HL-60/S4 (cell line): ENCODE results near the gene ARX.

ENCODE experiments used
- in situ Hi-C: fragments of 300-500 bp; cut with MboI; formaldehyde crosslinking; loops from 2 replicates; pipeline ENCODE4 v1.14.3; 2022; ENCODE audit warnings: low sequenced_read_pairs

The ARX gene

DNA sequence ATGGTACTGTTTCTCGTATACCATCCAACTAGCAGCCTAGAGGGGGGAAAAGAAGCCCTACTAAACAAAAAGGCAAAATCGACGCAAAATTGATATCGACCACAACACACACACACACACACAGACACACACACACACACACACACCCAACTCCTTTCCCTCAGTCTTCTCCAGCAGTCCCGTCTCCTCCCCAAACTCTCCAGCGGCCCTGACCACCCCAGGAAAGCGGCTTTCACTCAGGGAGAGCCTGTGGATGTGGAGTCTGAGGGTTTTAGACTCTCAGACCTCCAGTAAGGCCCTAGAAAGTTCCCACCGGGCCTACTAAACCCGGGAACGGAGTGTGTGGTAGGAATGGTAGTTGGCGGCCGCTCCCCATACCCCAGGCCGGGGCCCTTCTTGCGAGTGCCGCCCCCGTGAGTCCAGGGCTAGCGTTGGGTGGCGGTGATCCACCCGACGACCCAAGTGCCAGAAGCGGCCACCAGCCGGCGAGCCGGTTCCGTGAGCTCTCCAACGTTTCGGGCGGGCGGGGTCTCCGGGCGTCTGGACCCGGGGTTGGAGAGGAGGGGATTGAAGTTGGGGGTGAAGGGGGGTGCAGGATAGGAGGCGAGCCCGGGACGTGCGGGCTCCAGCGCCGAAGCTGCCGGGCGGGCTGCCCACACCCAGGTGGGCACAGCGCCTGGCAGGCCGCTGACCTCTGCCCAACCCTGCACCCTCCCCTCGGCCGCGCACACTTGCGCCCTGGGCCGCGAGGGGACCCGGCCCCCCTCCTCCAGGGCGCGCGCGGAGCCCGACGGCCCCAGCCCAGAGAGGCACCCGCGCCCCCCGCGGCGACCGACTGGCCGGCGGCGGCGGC is 13.7 kb downstream of the ARX start:
- in situ Hi-C loops: no loop called here

DNA sequence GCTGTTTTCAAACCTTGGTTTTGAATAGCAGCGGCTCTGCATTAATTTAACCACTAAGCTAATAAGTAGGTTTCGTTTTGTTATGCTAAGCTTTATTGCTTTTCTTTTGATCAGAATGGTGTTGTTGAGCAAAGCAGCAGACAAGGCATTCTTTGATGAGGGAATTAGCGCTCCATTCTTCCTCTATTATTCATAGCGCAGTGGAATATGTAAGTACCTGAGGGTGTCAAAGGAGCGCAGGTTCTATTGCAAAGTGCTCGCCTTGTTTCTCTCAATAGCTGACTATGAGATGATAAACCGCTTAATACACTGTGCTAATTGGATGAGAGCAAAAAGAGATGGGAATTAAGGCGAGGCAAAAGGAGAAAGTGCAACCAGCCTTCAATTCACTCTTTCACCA is 16.3 kb downstream of the ARX start:
- in situ Hi-C loops: no loop called here

DNA sequence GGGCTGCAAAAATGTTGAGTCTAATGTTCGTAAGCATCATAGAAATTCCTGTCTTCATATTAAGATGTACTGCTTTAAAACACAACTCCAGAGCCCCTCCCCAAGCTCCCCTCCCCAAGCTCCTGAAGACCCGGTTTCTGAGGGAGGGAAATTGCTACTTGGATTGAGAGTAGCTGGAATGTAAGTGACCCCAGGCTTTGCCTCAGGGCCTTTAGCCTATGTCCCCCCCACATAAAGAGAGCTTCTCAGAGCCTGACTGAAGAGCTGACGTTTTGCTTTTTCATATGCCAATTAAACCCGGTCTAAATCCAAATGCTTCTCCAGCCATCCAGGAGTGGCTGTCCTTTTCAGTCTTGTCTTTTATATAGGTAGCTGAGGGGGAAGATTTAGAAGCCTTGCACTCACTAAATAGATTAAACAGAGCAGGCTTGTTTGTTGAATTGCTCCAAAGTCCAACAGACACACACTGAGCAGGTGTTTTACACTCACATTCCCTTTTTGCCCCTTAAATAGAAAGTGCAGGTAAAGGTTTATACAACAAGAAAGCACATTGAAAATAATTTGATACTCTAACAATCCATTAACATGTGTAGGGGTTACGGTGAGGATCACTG is 19.6 kb downstream of the ARX start:
- in situ Hi-C loops: no loop called here

DNA sequence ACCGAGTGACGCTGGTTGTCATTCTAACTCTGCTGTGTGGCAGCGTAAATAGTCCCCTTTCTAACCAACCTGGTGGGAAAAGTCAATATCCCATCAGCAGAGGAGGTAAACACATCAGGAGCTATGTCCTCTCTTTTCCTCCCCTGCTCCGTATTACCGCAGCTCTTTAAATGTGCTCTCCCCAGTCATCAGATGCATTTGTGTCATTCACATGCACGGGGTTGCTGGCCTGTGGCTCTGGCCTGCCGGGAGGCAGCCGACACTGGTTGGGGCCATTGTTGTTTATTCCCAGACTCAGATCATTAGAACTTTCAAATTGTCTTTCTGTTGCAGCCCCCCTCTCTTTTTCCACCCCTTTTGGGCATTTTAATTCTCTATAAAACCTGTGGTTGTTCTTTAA is 21.9 kb downstream of the ARX start:
- in situ Hi-C loops: no loop called here

DNA sequence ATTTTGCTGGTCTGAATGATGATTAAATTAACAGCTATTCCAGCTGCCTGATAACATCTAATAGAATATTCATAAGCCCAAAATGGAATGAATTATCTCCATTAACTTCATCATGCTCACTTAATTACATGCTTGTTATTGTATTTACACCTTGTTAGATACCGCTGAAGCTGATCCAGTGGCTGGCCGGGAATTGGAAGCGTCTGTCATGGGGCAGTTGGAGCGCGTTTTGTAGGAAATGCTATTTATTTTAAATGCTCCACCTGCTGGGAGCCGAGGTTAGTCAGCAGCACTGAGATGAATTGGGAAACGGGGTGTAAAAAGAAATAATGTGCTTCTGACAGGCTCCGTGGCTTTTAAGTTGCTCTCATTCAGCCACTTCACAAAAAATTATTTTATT is 25.2 kb downstream of the ARX start:
- in situ Hi-C loops: no loop called here

DNA sequence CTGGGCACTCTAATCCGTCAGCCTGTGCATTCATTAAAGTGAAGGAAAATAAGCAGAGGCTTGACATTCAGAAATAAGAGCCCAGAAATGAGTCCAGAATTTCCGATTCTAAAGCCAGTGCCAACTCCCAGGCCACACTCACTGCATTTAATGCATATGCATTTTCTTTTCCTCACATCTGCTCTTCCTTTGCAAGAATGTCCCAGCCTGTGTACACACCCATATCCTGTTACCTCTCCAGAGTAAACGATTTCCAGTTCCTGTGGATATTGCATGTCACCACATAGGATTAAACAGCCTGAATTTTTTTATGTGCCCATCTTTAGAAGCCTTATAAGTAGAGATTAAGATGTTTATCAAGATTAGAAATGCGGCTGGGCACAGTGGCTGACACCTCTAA is 27.5 kb downstream of the ARX start:
- in situ Hi-C loops: no loop called here

DNA sequence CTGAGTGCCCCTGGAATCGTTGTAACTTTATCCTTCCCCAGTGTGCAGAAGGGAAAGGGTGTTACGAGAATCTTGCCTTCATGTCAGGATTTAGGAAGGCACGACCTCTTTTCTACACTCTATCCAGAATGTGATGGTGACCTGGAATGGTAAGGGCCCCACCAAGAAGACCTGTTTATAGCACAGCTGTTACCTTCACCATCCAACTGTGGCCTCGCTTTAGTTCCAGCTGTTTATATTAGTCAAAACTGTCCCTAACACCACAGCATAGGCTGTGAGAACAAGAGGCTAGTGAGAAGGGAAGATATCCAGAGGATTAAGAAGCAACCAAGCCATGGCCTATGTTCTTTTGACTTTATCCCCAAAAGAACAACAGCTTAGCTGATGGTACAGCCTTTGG is 28.0 kb downstream of the ARX start:
- in situ Hi-C loops: no loop called here

DNA sequence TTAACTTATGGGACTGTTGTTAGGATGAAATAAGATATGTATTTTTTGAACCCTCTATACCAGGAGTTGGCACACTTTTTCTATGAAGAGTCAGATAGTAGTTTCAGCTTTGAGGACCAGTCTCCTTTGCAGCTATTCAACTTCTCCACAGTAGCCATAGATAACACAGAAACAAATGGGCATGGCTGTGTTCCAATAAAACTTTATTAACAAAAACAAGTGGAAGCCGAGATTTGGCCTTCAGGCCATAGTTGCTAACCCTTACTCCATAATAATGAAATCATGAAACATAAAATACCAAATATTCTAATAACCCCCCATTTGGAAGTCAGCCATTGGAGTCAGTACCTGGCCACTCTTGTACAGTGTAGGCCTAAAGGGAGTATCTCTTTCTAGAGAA is 30.6 kb downstream of the ARX start:
- in situ Hi-C loops: no loop called here

DNA sequence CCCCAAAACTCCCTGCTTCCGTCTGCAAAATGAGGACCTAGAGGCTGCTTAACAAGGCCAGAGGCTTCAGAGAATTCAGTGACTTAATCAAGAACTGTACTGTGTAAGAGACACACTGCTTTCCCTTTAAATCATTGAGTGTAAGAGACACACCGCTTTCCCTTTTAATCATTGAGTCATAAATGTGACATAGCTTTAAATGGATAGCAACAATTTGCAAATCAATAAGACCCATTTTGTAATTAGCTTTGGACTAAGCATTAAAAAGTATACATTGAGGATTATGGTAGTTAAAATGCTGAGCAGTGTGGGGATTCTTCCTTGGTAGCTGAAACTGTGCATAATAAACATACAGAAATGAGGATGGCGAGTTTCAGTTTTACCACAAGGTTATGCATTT is 31.8 kb downstream of the ARX start:
- in situ Hi-C loops: no loop called here

DNA sequence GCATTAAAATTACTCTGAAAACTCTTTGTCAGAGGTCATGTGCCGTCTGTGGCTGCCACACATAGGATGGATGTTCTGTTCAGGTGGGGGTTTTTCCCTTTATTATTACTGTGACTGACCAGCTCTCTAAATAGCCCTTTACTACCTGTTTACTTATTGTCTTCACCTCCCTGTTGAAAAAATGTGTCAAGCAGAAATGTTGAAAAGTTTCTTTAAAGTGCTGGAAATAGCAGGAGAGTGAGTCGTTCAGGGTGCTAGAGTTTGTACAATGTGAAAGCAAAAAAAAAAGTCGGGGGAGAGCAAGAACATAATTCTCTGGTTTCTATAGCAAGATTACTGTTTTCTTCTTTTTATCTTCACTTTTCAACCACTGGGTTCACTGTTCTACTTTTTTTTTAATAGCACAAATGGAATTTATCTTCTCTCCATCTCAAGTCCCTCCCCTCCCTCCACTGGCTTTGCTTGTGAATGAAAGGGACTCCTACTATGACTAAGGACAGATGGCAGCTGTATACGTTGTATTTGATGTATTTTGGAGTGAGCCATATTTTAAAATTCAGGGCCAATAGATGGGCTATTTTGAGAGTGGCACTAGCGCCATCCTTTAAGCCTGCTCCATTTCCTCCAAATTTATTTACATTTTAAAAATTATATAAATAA is 33.3 kb downstream of the ARX start:
- in situ Hi-C loops: no loop called here

DNA sequence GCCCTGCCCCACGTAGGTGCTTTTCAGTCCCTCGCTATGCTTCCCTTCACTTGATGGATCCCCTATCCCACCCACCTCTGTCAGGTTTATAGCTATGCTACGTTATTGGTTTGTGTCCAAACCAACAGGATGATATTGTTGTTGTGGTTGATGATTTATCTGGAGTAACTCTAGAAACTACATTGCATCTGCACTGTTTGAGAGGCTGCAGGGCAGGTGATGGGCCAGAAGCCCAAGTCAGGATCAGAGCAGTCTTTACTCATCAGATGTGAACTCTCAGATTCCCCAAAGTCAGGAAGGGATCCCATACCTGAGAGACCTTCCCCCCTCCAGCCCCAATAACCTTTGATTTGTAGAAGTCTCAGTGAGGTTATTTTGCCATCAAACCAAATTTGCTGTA is 34.7 kb downstream of the ARX start:
- in situ Hi-C loops: no loop called here

DNA sequence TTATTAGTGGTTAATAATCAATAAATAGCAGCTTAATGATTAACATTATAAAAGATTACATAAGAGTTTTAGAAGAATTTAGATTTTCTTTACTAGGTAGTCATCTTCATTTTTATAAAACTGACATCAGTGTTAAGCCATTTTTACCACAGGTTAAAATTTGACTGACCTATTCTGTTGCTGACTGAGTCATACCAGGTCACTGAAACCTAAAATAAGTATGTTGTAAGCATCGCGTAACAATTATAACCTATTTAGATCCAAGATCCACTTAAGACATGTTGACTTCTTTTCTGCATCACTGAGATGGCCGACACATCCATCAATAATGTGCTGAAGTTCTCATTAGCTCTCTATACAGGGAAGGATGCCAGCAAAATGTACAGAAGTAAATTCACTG is 36.7 kb downstream of the ARX start:
- in situ Hi-C loops: no loop called here

DNA sequence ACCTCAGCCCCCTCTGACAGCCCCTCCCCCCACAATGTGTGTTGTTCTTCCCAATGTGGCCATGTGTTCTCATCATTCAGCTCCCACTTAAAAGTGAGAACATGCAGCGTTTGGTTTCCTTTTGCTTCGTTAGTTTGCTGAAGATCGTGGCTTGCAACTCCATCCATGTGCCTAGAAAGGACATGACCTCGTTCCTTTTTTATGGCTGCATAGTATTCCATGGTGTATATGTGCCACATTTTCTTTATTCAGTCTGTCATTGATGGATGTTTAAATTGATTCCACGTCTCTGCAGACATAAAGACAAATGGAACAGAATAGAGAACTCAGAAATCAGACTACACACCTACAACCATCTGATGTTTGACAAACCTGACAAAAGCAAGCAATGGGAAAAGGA is 46.0 kb downstream of the ARX start:
- in situ Hi-C loops: no loop called here

DNA sequence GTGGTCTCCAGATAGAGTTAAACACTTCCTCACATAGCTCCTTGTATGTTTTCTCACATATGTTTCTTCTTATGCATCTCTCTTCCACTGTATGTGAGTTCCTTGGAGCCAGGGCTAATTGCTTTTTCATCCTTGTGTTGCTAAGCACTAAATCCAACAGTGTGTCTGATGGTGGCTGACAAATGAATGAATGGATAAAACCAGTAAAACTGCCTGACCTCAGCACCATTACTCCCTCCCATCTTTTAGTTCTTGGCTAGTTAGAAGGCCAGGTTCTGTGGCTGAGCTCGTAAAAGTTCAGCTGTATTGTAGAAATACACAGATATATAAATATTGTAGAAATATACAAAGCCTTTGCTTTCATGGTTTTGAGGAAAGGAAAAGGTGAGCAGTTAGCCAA is 50.4 kb downstream of the ARX start:
- in situ Hi-C loops: no loop called here

DNA sequence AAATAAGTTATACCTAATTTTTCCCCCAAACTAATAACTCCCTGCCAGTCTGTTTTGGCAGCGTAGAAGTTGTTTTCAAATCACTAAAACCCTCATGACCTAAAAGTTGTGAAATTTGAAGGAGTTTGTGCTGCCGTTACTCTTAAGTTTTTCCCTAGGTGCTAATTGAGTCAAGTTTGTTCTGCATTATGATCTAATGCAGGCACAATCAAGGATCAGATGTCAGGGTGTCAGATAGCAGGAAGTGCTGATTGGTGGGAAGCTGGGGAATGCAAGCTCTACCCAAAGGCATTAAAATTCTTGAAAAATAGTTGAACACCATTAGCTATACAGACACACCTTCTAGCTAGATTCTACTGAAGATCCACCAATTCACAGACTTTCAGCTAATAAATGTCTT is 51.9 kb downstream of the ARX start:
- in situ Hi-C loops: no loop called here

DNA sequence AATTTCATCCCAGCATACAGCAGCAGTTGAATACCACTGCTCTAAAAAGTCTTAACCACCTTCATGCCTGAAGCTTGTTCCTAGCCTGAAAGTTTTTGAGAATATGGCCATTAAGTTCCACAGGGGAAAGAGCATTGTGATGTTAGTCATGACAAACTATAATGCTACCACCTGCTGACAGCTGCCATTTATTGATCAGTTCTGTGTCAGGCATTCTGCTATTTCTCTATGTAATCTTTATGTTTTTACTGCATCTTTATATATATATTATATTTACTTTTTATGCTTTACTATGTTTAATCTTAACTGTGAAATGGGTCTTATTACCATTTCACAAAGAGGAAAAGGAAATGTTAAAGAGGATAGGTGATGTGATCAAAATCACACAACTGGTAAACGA is 54.0 kb downstream of the ARX start:
- in situ Hi-C loops: no loop called here

DNA sequence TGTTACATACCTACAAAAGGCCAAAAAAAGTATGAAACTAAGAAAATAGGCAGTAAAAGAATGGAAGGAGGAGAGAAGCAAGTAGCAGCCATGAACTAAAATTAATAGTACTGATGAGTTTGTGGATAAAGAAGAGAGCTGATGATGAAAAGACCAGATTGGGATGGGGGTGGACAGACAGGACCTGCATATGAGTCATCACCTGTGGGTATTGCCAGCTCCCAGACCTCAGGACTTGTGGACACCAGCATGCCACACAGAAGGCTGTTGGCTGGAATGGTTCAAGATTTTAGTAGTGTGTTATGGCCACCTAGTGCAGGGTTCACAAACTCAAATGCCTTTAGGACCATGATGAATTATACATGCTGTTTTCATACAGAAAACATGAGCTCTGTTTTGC is 58.9 kb downstream of the ARX start:
- in situ Hi-C loops: no loop called here

DNA sequence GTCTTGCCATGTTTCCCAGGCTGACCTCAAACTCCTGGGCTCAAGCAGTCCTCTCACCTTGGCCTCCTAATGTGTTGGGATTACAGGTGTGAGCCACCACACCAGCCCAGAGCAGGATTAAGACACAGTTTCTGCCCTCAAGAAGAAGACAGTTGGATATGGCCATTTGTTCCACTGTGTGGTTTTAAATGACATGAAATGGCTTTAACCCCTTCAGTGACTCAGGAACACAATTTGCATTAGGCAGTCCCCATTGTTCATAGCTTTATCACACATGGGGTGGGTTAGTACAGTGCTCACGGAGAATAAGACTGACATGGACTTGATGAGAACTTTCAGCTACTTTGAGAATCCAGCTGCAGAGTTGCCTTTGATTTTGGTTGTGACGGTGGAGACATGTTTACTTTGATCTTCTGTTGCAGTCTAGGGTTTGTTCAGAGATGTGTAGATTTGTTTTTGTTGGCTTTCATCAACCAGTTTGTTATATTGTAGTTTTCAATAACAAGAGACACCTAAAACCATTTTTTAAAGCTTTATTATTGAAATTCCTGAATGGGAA is 60.3 kb downstream of the ARX start:
- in situ Hi-C loops: no loop called here

DNA sequence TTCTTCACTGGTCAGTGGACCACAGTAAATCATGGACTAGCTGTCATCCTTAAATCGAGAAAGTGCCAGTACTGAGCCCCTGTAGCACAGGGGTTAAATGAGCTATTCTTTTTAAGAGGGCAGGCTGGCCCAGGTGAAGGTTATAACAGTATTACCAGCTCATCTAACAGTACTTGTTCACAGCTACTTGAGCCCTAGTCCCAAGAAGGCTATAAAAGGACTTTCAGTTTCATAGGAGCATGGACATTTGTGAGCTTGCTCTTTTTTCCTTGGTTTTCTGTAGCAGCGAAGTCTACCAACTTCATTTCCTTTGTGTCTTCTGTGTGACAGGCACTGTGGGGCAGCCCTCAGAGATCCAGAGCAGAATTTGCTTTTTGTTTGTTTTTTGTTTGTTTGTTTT is 61.0 kb downstream of the ARX start:
- in situ Hi-C loops: no loop called here
